Duodenal mucosa (tissue), 2 donors: ENCODE measurements around the gene MPV17L2.
A peak's percentile ranks its signal among the peaks of the same experiment; 100 is the strongest.
"Not testable (repeated sequence)": the region's sequence is repeated elsewhere in the genome, so short reads cannot be mapped to it uniquely, and the experiment has no call there.

Experiments
- H3K27ac ChIP-seq: one replicate; pipeline ENCODE4 v1.7.0; 2013; ENCODE audit warnings: low read depth, low read length
- H3K27me3 ChIP-seq, 2 donors: one replicate each; pipeline ENCODE4 v1.7.0; 2013; ENCODE audit warnings: low read length in 2 of 2, control low read depth in 1 of 2; ENCODE audit not compliant: insufficient read depth in 2 of 2, control insufficient read depth in 1 of 2
- H3K36me3 ChIP-seq, 2 donors: one replicate each; pipeline ENCODE4 v1.7.0; 2013; ENCODE audit warnings: low read length in 2 of 2, control low read depth in 1 of 2; ENCODE audit not compliant: insufficient read depth in 2 of 2, control insufficient read depth in 1 of 2
- H3K4me1 ChIP-seq, 2 donors: one replicate each; pipeline ENCODE4 v1.7.0; 2013; ENCODE audit warnings: low read length in 2 of 2, control low read depth in 1 of 2; ENCODE audit not compliant: insufficient read depth in 2 of 2, control insufficient read depth in 1 of 2
- H3K4me3 ChIP-seq, 2 donors: one replicate each; pipeline ENCODE4 v1.7.0; 2013; ENCODE audit warnings: low read length in 2 of 2, low read depth in 1 of 2
- H3K9ac ChIP-seq, 2 donors: one replicate each; pipeline ENCODE4 v1.7.0; 2013; ENCODE audit warnings: low read length in 2 of 2, low read depth in 1 of 2
- H3K9me3 ChIP-seq, 2 donors: one replicate each; pipeline ENCODE4 v1.7.0; 2013; ENCODE audit warnings: low read length in 2 of 2, control low read depth in 1 of 2; ENCODE audit not compliant: control insufficient read depth in 1 of 2

Gene MPV17L2

DNA sequence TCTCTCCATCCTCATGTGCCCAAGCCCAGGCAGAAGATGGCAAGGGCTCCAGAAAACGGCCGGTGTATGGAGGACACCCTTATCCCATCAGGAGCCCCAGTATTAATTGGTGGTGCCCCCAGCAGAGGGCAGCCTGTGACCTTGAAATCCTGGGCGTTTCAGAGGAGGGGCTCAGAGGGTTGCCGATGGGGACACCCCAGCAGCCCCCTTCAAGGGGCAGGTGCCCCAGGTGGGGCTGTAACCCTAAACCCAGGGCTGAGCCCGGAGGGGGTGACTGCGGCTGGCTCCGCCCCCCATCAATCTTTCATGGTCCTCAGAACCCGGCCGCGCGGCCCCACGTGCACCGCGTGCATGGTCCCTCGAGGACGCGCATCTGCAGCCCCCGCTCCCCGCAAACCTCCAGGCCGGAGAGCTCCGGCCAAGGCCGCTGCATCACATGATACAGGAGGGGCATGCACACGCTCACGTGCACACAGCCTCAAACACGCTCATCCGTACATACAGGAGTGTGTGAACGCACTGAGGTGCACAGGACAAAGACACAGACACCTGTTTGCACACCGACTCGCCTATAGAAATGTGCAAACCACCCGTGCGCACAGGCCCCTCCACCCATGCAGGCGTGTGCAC lies 9.9 kb downstream of the MPV17L2 start:
- Histone ChIP-seq H3K9ac (peak overlapping the region; percentile 59 to 64), H3K27ac (no peak overlapping the region)

GRCh38 chr19:18203408-18203862 lies 10.4 kb downstream of the MPV17L2 start:
- Histone ChIP-seq H3K27ac (peak overlapping the region; percentile 31), H3K9me3 (no peaks in the 10 kb centered on the region), H3K36me3 (peaks cover 0 to 9% of the 10 kb centered on the region in 2 donors), H3K9ac (peak overlapping the region; percentile 59 to 64), H3K4me3 (peak overlapping the region; percentile 84 to 92), H3K4me1 (peaks cover 7 to 13% of the 10 kb centered on the region in 2 donors), H3K27me3 (no peaks in the 10 kb centered on the region)

More for the DNA sequence above, 9.9 kb downstream of the MPV17L2 start:
- H3K4me3 ChIP-seq: peak overlapping the region; percentile 84 to 92
- no peaks in the 10 kb centered on the region for H3K27me3 ChIP-seq
- peaks cover 7 to 13% of the 10 kb centered on the region in 2 donors for H3K4me1 ChIP-seq
- peaks cover 0 to 15% of the 10 kb centered on the region in 2 donors for H3K36me3 ChIP-seq
- H3K9me3 ChIP-seq: no peaks in the 10 kb centered on the region

DNA sequence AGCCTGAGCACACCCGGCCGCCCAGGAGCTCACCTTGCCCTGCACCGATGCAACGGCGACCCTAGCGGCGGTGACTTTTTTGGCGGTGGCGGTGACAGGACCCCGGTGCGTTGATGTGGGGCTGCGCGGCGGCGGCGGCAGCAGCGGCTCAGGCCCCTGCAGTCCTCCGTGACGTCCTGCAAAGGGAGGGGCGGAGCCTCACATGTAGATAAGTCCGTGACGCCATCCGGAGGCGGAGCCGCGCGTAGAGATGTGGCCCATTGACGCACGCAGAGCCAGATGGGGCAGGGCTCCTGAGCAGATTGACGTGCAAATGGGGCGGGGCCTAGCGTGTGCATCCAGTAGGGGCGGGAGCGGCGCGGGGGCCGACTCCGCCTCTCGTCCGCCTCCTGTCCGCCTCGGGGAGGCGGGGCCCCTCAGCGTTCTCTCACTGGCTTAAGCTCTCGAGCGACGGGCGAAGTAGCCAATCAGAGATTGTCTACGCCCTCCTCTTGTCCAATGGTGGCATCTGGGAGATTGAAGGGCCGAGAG lies 10.9 kb downstream of the MPV17L2 start, which contains the start of gene RAB3A:
TSS of gene RAB3A (minus strand) at position 180 of the 531 bp plus-strand sequence. CDS start 1,302 bp downstream, outside the sequence.
- H3K9me3 ChIP-seq: no peaks in the 10 kb centered on the region
- peaks cover 7 to 13% of the 10 kb centered on the region in 2 donors for H3K4me1 ChIP-seq
- H3K9ac ChIP-seq: peak within 1 kb of the TSS; percentile 84 to 85
- H3K36me3 ChIP-seq: peaks cover 0 to 6% of the 10 kb centered on the region in 2 donors
- H3K4me3 ChIP-seq: peak within 1 kb of the TSS; percentile 84 to 92
- H3K27ac ChIP-seq: peak within 1 kb of the TSS; percentile 84
- H3K27me3 ChIP-seq: no peaks in the 10 kb centered on the region

DNA sequence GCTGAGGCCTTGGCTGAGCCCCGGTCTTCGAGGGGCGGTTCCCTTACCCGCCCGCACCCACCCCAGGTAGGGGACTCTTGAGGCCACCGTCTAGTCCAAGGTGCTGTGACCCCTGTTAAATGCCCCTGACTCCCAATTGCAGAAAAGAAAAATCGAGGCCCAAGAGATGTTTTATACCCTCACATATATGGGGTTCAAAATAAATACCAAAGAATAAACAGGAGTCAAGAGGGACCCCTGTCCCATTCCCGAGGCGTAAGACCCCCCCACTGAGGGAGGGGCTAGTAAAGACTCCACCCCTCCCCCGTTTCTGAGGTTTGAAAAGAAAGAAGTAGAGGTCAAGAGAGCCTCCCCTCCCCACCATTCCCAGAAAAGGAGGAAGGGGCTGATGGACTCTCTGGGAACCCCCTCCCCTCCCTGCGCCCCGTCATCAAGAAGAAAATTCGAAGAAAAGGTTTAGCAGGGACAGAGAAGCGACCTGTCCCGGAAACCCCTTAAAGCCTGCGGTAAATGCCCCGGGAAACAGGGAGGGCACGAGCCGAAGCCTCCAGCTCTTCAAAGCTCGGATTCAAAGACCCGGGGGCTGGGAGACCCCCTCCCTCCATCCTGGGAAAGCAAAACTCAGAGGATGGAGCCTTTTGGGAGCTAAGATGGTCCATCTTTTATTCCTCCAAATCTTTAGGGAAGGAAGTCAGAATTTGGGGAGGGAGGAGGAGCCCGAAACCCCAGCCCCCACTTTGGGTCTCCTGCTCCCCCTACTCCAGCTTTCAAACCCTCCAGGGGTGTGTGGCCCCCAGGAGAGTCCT lies 11.6 kb downstream of the MPV17L2 start:
- H3K4me3 ChIP-seq: peak overlapping the region; percentile 66 to 75
- peak overlapping the region; percentile 84 to 85 for H3K9ac ChIP-seq
- peak overlapping the region; percentile 84 for H3K27ac ChIP-seq
- H3K36me3 ChIP-seq: peaks cover 0 to 6% of the 10 kb centered on the region in 2 donors
- H3K9me3 ChIP-seq: no peaks in the 10 kb centered on the region
- H3K27me3 ChIP-seq: no peaks in the 10 kb centered on the region
- peaks cover 7 to 13% of the 10 kb centered on the region in 2 donors for H3K4me1 ChIP-seq

DNA sequence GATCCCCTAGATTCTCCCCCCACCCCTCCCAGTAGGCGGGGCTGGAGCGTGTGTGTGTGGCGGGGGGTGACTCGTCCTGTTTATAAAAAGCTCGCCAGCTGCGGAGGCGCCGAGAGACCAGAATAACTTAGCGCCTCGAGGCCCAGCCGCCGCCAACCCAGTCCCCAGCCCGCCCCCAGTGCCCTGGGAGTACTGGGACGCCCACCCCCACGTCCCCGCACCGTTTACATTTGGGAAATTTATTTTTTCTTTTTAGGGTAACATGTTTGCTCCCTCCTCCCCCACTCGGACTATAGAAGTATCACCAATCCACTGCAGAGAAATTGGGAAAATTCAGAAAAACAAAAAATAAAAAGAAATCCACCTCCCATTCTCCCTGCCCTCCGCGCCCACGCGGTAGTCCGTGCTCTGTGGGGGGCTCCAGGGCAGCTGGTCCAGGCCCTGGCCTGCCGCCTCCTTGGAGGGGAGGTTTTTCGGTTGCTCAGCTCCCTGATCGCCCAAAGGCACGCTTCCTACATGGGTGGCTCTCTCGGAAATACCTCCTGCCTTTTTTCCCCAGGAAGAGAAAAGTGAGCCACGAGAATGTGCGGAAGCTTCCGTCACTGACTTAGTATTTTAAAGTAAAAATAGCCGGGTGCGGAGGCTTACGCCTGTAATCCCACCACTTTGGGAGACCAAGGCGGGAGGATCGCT lies 12.3 kb downstream of the MPV17L2 start:
- peak overlapping the region; percentile 84 for H3K27ac ChIP-seq
- peak overlapping the region; percentile 66 to 75 for H3K4me3 ChIP-seq
- H3K4me1 ChIP-seq: peaks cover 7 to 13% of the 10 kb centered on the region in 2 donors
- H3K27me3 ChIP-seq: no peaks in the 10 kb centered on the region
- peaks cover 0 to 3% of the 10 kb centered on the region in 2 donors for H3K36me3 ChIP-seq
- peak overlapping the region; percentile 84 to 85 for H3K9ac ChIP-seq
- H3K9me3 ChIP-seq: no peaks in the 10 kb centered on the region

- H3K9me3 ChIP-seq: no peaks in the 10 kb centered on the region
- H3K27ac ChIP-seq: peak overlapping the region; percentile 10
- no peaks in the 10 kb centered on the region for H3K36me3 ChIP-seq
- H3K4me3 ChIP-seq: no peak overlapping the region
- H3K27me3 ChIP-seq: no peaks in the 10 kb centered on the region
- peaks cover 7 to 13% of the 10 kb centered on the region in 2 donors for H3K4me1 ChIP-seq
- H3K9ac ChIP-seq: no peak overlapping the region
These were observed 13.0 kb downstream of the MPV17L2 start for GRCh38 chr19:18206018-18206417.

GRCh38 chr19:18208098-18208951 lies 15.3 kb downstream of the MPV17L2 start:
- Histone ChIP-seq H3K9ac (no peak overlapping the region), H3K4me1 (peaks cover under 1 to 2% of the 10 kb centered on the region in 2 donors), H3K9me3 (no peaks in the 10 kb centered on the region), H3K27me3 (no peaks in the 10 kb centered on the region), H3K27ac (no peak overlapping the region), H3K36me3 (no peaks in the 10 kb centered on the region), H3K4me3 (no peak overlapping the region)

- H3K9ac ChIP-seq, H3K9me3 ChIP-seq, H3K36me3 ChIP-seq, H3K4me1 ChIP-seq, H3K27ac ChIP-seq, H3K4me3 ChIP-seq, H3K27me3 ChIP-seq: not testable (repeated sequence)
These were observed 16.9 kb downstream of the MPV17L2 start for GRCh38 chr19:18209912-18210311.

GRCh38 chr19:18211683-18212082 lies 18.7 kb downstream of the MPV17L2 start:
- no peaks in the 10 kb centered on the region for H3K9me3 ChIP-seq
- H3K9ac ChIP-seq: no peak overlapping the region
- no peaks in the 10 kb centered on the region for H3K4me1 ChIP-seq
- no peaks in the 10 kb centered on the region for H3K27me3 ChIP-seq
- no peak overlapping the region for H3K27ac ChIP-seq
- H3K36me3 ChIP-seq: no peaks in the 10 kb centered on the region
- H3K4me3 ChIP-seq: no peak overlapping the region
